Measurements from ENCODE around the gene PLA2G15. TPM values are rescaled to one million over a fixed set of nuclear protein-coding genes. Genes with fewer than 3 reads are reported as not detected.
A peak's percentile ranks its signal among the peaks of the same experiment; 100 is the strongest.

Gene PLA2G15
- total and polyA plus RNA-seq, 2 of the 13 experiments (the other 11 are each of a cell fraction or from before 2014, with no cell fraction given): 14.4 to 23.7 TPM

DNA sequence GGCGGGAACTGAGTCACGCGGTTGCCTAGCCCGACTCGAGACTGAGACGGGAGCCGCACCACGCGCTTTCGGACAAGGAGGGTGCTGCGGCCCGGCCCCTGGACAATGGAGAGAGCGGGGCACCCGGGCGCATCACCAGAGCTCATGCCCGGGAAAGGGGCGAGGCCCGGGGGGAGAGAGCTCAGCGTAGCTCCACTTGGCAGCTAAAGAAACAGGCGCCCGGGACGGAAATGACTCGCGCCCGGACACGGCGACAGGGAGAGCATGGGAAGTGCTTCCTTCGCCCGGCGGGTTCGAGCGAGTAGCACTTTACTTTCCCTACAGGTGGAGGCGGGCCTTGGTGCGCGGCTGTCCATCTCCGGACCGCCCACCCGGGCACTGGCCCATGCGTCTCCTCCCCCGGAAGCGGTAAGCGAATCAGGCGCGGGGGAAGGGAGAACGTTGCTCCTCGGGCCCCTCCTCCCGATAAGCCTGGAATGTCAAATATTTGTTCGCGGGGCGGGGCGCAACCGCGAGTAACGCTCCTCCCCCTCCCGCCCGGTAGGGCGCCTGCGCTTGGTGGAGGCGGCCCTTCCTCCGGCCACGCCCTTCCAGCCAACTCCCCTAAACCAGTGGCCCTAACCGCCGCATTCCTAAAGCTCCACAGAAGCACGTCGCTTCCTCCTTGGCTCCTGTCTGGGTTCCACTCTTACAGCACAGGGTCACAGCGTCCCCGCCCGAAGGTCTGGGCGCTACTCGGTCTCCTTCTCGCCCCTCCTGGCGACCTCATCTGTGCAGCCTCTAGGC is 7.7 kb upstream of the PLA2G15 start (continued):
- TF ChIP-seq PAF1 (CRISPR knock-in tag; IDR thresholded peaks at IDR 0.05) (no peak), ZNF256 (CRISPR knock-in tag; conservative IDR thresholded peaks at IDR 0.05) (peak; percentile 66; the same call in 1 of the 2 replicates), CENPX (CRISPR knock-in tag; IDR thresholded peaks at IDR 0.05) (no peak), HDAC6 (IDR thresholded peaks at IDR 0.05; ENCODE audit: low read depth, low read length) (no peak), ZNF557 (CRISPR knock-in tag; IDR thresholded peaks at IDR 0.05) (no peak), PHF21A (CRISPR knock-in tag; IDR thresholded peaks at IDR 0.05) (peak; percentile 68), PBX2 (CRISPR knock-in tag; IDR thresholded peaks at IDR 0.05) (peak; percentile 83), ZNF33B (CRISPR knock-in tag; IDR thresholded peaks at IDR 0.05) (no peak; the same call in 1 of the 2 replicates), GZF1 (CRISPR knock-in tag; IDR thresholded peaks at IDR 0.05) (no peak), SATB2 (CRISPR knock-in tag; IDR thresholded peaks at IDR 0.05) (0 out of 2 replicates have a peak, but pooled peaks have one; percentile 18), NFE2L1 (CRISPR knock-in tag; IDR thresholded peaks at IDR 0.05; ENCODE audit: borderline replicate concordance) (no peak), CBX1 (IDR thresholded peaks at IDR 0.05; ENCODE audit: low read depth) (peak; percentile 56), ONECUT2 (CRISPR knock-in tag; IDR thresholded peaks at IDR 0.05) (no peak; the same call in 1 of the 2 replicates), ZNF644 (CRISPR knock-in tag; IDR thresholded peaks at IDR 0.05; ENCODE audit: low read depth) (peak; percentile 5; the same call in 1 of the 2 replicates), SP2 (CRISPR knock-in tag; IDR thresholded peaks at IDR 0.05) (peak; percentile 83), SRY (CRISPR knock-in tag; IDR thresholded peaks at IDR 0.05) (peak; percentile 6; the same call in 1 of the 2 replicates), ZNF484 (CRISPR knock-in tag; IDR thresholded peaks at IDR 0.05; ENCODE audit: borderline replicate concordance, low read depth) (no peak), ATRX (CRISPR knock-in tag; IDR thresholded peaks at IDR 0.05; ENCODE audit: borderline replicate concordance) (no peak), MEF2D (CRISPR knock-in tag; IDR thresholded peaks at IDR 0.05) (peak; percentile 82), SCMH1 (CRISPR knock-in tag; IDR thresholded peaks at IDR 0.05; ENCODE audit: borderline replicate concordance) (no peak), FOXC1 (CRISPR knock-in tag; IDR thresholded peaks at IDR 0.05; ENCODE audit: borderline replicate concordance) (peak; percentile 84; the same call in 1 of the 2 replicates), ZSCAN9 (CRISPR knock-in tag; IDR thresholded peaks at IDR 0.05; ENCODE audit: borderline replicate concordance) (peak; percentile 76; the same call in 1 of the 2 replicates)
- TF ChIP-seq, protein P1, sequence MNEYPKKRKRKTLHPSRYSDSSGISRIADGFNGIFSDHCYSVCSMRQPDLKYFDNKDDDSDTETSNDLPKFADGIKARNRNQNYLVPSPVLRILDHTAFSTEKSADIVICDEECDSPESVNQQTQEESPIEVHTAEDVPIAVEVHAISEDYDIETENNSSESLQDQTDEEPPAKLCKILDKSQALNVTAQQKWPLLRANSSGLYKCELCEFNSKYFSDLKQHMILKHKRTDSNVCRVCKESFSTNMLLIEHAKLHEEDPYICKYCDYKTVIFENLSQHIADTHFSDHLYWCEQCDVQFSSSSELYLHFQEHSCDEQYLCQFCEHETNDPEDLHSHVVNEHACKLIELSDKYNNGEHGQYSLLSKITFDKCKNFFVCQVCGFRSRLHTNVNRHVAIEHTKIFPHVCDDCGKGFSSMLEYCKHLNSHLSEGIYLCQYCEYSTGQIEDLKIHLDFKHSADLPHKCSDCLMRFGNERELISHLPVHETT (CRISPR knock-in tag; conservative IDR thresholded peaks at IDR 0.05): peak; percentile 82
- TF ChIP-seq, protein P2, sequence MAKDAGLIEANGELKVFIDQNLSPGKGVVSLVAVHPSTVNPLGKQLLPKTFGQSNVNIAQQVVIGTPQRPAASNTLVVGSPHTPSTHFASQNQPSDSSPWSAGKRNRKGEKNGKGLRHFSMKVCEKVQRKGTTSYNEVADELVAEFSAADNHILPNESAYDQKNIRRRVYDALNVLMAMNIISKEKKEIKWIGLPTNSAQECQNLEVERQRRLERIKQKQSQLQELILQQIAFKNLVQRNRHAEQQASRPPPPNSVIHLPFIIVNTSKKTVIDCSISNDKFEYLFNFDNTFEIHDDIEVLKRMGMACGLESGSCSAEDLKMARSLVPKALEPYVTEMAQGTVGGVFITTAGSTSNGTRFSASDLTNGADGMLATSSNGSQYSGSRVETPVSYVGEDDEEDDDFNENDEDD (CRISPR knock-in tag; IDR thresholded peaks at IDR 0.05; ENCODE audit: borderline replicate concordance): peak; percentile 48; the same call in 1 of the 2 replicates
- TF ChIP-seq, protein P3, sequence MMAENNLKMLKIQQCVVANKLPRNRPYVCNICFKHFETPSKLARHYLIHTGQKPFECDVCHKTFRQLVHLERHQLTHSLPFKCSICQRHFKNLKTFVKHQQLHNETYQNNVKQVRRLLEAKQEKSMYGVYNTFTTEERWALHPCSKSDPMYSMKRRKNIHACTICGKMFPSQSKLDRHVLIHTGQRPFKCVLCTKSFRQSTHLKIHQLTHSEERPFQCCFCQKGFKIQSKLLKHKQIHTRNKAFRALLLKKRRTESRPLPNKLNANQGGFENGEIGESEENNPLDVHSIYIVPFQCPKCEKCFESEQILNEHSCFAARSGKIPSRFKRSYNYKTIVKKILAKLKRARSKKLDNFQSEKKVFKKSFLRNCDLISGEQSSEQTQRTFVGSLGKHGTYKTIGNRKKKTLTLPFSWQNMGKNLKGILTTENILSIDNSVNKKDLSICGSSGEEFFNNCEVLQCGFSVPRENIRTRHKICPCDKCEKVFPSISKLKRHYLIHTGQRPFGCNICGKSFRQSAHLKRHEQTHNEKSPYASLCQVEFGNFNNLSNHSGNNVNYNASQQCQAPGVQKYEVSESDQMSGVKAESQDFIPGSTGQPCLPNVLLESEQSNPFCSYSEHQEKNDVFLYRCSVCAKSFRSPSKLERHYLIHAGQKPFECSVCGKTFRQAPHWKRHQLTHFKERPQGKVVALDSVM (CRISPR knock-in tag; IDR thresholded peaks at IDR 0.05): no peak; the same call in 1 of the 2 replicates

Data from HepG2 (cell line).